HepG2 (cell line): ENCODE results near the gene DNM3. TPM values are rescaled to one million over a fixed set of nuclear protein-coding genes. Genes with fewer than 3 reads are reported as not detected.

Experiments used
- ATAC-seq: fragments of 200-7000 bp; cut with Tn5 transposase; 3 replicates; pipeline ENCODE4 v1.9.1; 2020; ENCODE audit warnings: mild to moderate bottlenecking, moderate library complexity
- BruUV-seq: library from RNA; stranded (reverse); fragments of 400-500 nt; replicated peaks from 2 replicates; lab custom pipeline; 2021; lab: Mats Ljungman, UMichigan
- CTCF ChIA-PET: fragments of 300-600 bp; formaldehyde crosslinking; extraction: SDS; loops from one replicate; lab custom pipeline; 2021; ENCODE audit warnings: low total read pairs, inconsistent platforms, low intra/inter-chr PET ratio; lab: Yijun Ruan, JAX
- POLR2A ChIA-PET: fragments of 350-600 bp; sonication (Branson Sonifier 250); formaldehyde crosslinking; loops from one replicate; lab custom pipeline; 2020; ENCODE audit warnings: antibody characterized with exemption, inconsistent platforms; lab: Yijun Ruan, JAX
- DNase-seq: peaks from one replicate; pipeline ENCODE4 v3.0.0-alpha.2; 2015; ENCODE audit warnings: low spot score
- FAIRE-seq: peaks from 3 replicates; lab custom pipeline; 2011; peaks lifted over from hg19 to GRCh38; lab: Jason Lieb, UNC
- H2AFZ ChIP-seq: one replicate; pipeline ENCODE4 v1.6.1; 2011; ENCODE audit warnings: low read length, inconsistent platforms
- H3K27ac ChIP-seq: fragments of 300-600 bp; 3 replicates; pipeline ENCODE4 v1.8.0; 2011; ENCODE audit warnings: mixed run types, mild to moderate bottlenecking, mixed read lengths, low read length, inconsistent platforms; ENCODE audit not compliant: insufficient read depth; ENCODE audit errors: extremely low read length
- H3K27me3 ChIP-seq, 2 experiments: fragments of 200-600 bp in 1 of 2; 2 replicates in 1 of 2; 3 replicates in 1 of 2; pipeline versions ENCODE4 v1.6.0 to v1.8.0; 2011; ENCODE audit warnings: low read length in 2 of 2, mild to moderate bottlenecking in 2 of 2, moderate library complexity in 2 of 2, inconsistent platforms in 1 of 2; ENCODE audit not compliant: insufficient read depth in 2 of 2, control insufficient read depth in 1 of 2
- H3K36me3 ChIP-seq, 2 experiments: fragments of 200-600 bp in 1 of 2; replicated peaks in 1 of 2; 2 replicates in 1 of 2; 3 replicates in 1 of 2; pipeline versions ENCODE4 v1.5.1 to v1.8.0; 2011; ENCODE audit warnings: low read length in 2 of 2, inconsistent platforms in 1 of 2; ENCODE audit not compliant: insufficient read depth in 2 of 2, control insufficient read depth in 1 of 2
- H3K4me1 ChIP-seq: 2 replicates; pipeline ENCODE4 v1.5.1; 2012; ENCODE audit warnings: low read length, inconsistent platforms; ENCODE audit not compliant: insufficient read depth
- H3K4me2 ChIP-seq: 2 replicates; pipeline ENCODE4 v1.6.0; 2011; ENCODE audit warnings: low read depth, low read length, inconsistent platforms
- H3K4me3 ChIP-seq, 3 experiments: fragments of 200-600 bp in 1 of 3; sonication (generic), shearing (Covaris generic) in 1 of 3; replicated peaks in 1 of 3; 2 replicates each; pipeline ENCODE4 v1.5.1; 2011 to 2016; ENCODE audit warnings: low read length in 3 of 3, inconsistent platforms in 2 of 3, low read depth in 2 of 3, mild to moderate bottlenecking in 2 of 3, control low read depth in 1 of 3, mixed read lengths in 1 of 3; ENCODE audit not compliant: insufficient read depth in 1 of 3
- H3K79me2 ChIP-seq: one replicate; pipeline ENCODE4 v1.6.1; 2011; ENCODE audit warnings: low read length, inconsistent platforms; ENCODE audit not compliant: insufficient read depth
- H3K9ac ChIP-seq: 2 replicates; pipeline ENCODE4 v1.6.0; 2011; ENCODE audit warnings: mild to moderate bottlenecking, low read depth, low read length, inconsistent platforms; ENCODE audit not compliant: insufficient read depth
- H3K9me3 ChIP-seq: 2 replicates; pipeline ENCODE4 v1.5.1; 2012; ENCODE audit warnings: mild to moderate bottlenecking, low read length
- H4K20me1 ChIP-seq: 2 replicates; pipeline ENCODE4 v1.6.0; 2011; ENCODE audit warnings: inconsistent platforms, mild to moderate bottlenecking, low read length, moderate library complexity; ENCODE audit not compliant: insufficient read depth
- CTCF ChIP-seq: sonication (generic); formaldehyde crosslinking; IDR thresholded peaks from 2 replicates; pipeline ENCODE4 v1.5.0; 2020; ENCODE audit warnings: mild to moderate bottlenecking, missing genetic modification reagents, moderate library complexity
- ESRRA ChIP-seq: sonication (generic); formaldehyde crosslinking; IDR thresholded peaks from 2 replicates; pipeline ENCODE4 v1.5.1; 2020; ENCODE audit warnings: mild to moderate bottlenecking, low read depth, missing genetic modification reagents
- FUBP1 ChIP-seq: sonication (generic); formaldehyde crosslinking; IDR thresholded peaks from 2 replicates; pipeline ENCODE4 v1.5.1; 2020; ENCODE audit warnings: missing genetic modification reagents, mild to moderate bottlenecking, borderline replicate concordance
- JARID2 ChIP-seq: sonication (generic); formaldehyde crosslinking; IDR thresholded peaks from 2 replicates; pipeline ENCODE4 v1.8.1; 2023; ENCODE audit warnings: missing genetic modification reagents, inconsistent platforms; ENCODE audit not compliant: insufficient replicate concordance
- JDP2 ChIP-seq: sonication (generic); formaldehyde crosslinking; IDR thresholded peaks from 2 replicates; pipeline ENCODE4 v1.8.1; 2022; ENCODE audit warnings: missing genetic modification reagents, borderline replicate concordance
- KLF9 ChIP-seq: IDR thresholded peaks from 2 replicates; pipeline ENCODE4 v1.6.1; 2016; ENCODE audit warnings: low read depth
- LRRFIP1 ChIP-seq: sonication (generic); formaldehyde crosslinking; conservative IDR thresholded peaks from 2 replicates; pipeline ENCODE4 v1.4.0; 2020; ENCODE audit warnings: missing genetic modification reagents
- NFRKB ChIP-seq: fragments of 450-650 bp; IDR thresholded peaks from 2 replicates; pipeline ENCODE4 v1.6.1; 2017
- POLR2A ChIP-seq, 2 experiments: IDR thresholded peaks; 2 replicates each; pipeline ENCODE4 v1.6.1; 2011; ENCODE audit warnings: low read depth in 2 of 2, low read length in 2 of 2, mild to moderate bottlenecking in 1 of 2, moderate library complexity in 1 of 2; ENCODE audit not compliant: insufficient read depth in 1 of 2
- RBFOX2 ChIP-seq: fragments of 200-400 bp; formaldehyde crosslinking; IDR thresholded peaks from 2 replicates; pipeline ENCODE4 v1.6.1; 2017; ENCODE audit warnings: low read depth, mild to moderate bottlenecking, low read length
- ZNF225 ChIP-seq: sonication (generic); formaldehyde crosslinking; IDR thresholded peaks from 2 replicates; pipeline ENCODE4 v1.4.0; 2020; ENCODE audit warnings: mild to moderate bottlenecking, missing genetic modification reagents
- ZNF580 ChIP-seq: IDR thresholded peaks from 2 replicates; pipeline ENCODE4 v1.6.1; 2016; ENCODE audit warnings: low read depth, borderline replicate concordance
- in situ Hi-C: cut with HindIII; loops from 2 replicates; pipeline ENCODE4 v1.10.0; 2017; ENCODE audit warnings: low pct_unique_long_range_greater_than_20kb; ENCODE audit not compliant: extremely low pct_ligation_motif_present
- intact Hi-C: fragments of 100-400 bp; cut with micrococcal nuclease; formaldehyde crosslinking; loops from one replicate; pipeline ENCODE4 v1.10.0; 2022; ENCODE audit not compliant: unreplicated experiment
- polyA plus RNA-seq, 8 experiments: library from polyadenylated mRNA; depleted of rRNA in 3 of 8; stranded (reverse) in 7 of 8; unstranded in 1 of 8; fragments of >200 nt; fragmentation: Illumina TruSeq in 4 of 8; extraction: Trizol in 4 of 8; gene quantifications; 2 replicates each; pipeline versions ENCODE4 v1.2.1 to v1.2.3, GENCODE V29; 2011 to 2016; ENCODE audit warnings: low read depth in 4 of 8, missing spikeins in 1 of 8, mixed read lengths in 1 of 8; ENCODE audit not compliant: insufficient read depth in 1 of 8
- total RNA-seq, 5 experiments: library from RNA; depleted of rRNA; stranded (reverse); fragments of >200 nt; fragmentation: Illumina TruSeq; extraction: Trizol; gene quantifications; 2 replicates each; pipeline ENCODE4 v1.2.3, GENCODE V29; 2016; ENCODE audit warnings: low read depth in 1 of 5

Gene DNM3
- total and polyA plus RNA-seq, 2 of the 13 experiments (the other 11 are each of a cell fraction or from before 2014, with no cell fraction given): 0.05 TPM; not detected in 1

- ATAC-seq (no peak), FAIRE-seq (no peak)
- CTCF ChIA-PET: no interaction called here
These were observed 362.6 kb downstream of the DNM3 start for GRCh38 chr1:172203902-172204301.

GRCh38 chr1:172206256-172206655, 365.0 kb downstream of the DNM3 start:
- Histone ChIP-seq H3K9ac (no peak overlapping the region), H3K27me3 (no peaks in the 10 kb centered on the region), H3K4me1 (no peaks in the 10 kb centered on the region), H3K79me2 (no peaks in the 10 kb centered on the region), H3K36me3 (no peaks in the 10 kb centered on the region), H3K4me3 (no peak overlapping the region), H4K20me1 (no peaks in the 10 kb centered on the region), H3K27ac (no peak overlapping the region), H2AFZ (no peak overlapping the region), H3K4me2 (no peak overlapping the region), H3K9me3 (no peaks in the 10 kb centered on the region)
- ChIA-PET POLR2A (no interaction called here), CTCF (no interaction called here)
- DNase-seq: no peak
- FAIRE-seq: no peak
- intact Hi-C loops: no loop called here
- no peak for ATAC-seq
- in situ Hi-C loops: no loop called here
- no TSS peak for BruUV-seq
- TF ChIP-seq FUBP1 (CRISPR knock-in tag): no peak
- no peak for TF ChIP-seq CTCF (CRISPR knock-in tag)
- no peak for TF ChIP-seq ZNF580
- TF ChIP-seq JARID2 (CRISPR knock-in tag): no peak
- no peak for TF ChIP-seq KLF9 (CRISPR knock-in tag)
- TF ChIP-seq RBFOX2: no peak

More at GRCh38 chr1:172203902-172204301, 362.6 kb downstream of the DNM3 start:
- Histone ChIP-seq H3K36me3 (no peaks in the 10 kb centered on the region), H4K20me1 (no peaks in the 10 kb centered on the region), H3K4me2 (no peak overlapping the region), H3K4me3 (no peak overlapping the region), H2AFZ (no peak overlapping the region), H3K4me1 (no peaks in the 10 kb centered on the region), H3K27me3 (no peaks in the 10 kb centered on the region), H3K79me2 (no peaks in the 10 kb centered on the region), H3K9me3 (peaks cover 6% of the 10 kb centered on the region; the same call in 1 of the 2 replicates), H3K27ac (no peak overlapping the region), H3K9ac (no peak overlapping the region)
- TF ChIP-seq ESRRA (CRISPR knock-in tag) (no peak), NFRKB (no peak), POLR2A (IDR thresholded peaks at IDR 0.05; ENCODE audit: insufficient read depth in 1 of 2, low read depth in 2 of 2, low read length in 2 of 2) (no peak), JDP2 (CRISPR knock-in tag) (no peak), LRRFIP1 (CRISPR knock-in tag) (no peak), ZNF225 (CRISPR knock-in tag) (no peak)
- no TSS peak for BruUV-seq
- in situ Hi-C loops (no loop called here), intact Hi-C loops (no loop called here)
- no peak for DNase-seq
- POLR2A ChIA-PET: no interaction called here
